ENCODE measurements around the gene RNASEH2A.

DNA sequence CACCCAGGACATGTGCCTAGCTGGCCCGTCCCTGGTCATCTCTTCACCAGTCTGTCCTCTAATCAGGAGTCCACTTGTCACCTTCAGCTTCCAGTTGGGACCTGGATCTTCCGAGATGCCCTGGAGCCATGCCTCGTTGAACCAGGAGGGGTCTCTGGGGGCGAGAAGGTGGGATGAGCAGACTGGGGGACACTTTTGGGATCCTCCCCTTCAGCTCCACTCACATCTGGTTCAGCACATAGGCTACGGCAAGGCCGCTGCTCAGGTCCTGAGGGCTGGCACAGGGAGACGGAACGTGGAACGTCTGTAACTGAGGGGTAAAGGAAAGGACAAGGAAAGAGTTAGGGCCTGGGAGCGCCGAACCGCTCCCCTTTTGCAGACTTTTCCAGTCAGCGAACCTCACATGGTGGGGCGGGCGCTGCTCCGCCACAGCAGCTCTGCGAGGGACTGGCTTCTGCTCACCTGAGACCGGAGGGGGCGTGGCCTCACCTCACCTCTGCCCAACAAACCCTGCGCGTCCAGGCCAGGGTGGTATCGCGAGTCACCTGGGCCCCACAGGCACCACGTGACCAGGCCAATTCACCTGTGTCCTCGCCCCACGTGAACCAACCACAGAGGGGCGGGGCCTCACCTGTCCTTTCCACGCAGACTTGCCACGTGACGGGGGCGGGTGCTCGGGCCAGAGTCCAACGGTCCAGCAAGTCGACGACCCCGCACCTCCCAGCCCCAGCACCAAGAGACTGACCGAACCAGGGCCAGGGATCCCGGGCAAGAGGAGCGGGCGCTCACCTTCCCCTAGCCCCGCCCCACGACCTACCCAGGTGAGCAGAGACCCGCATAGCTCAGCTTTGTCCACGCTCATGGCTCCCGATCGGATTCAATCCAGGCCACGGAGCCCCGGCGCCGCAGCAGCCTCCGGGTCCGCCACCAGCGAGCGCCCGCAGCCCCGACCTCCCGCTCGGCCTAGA is 31.5 kb upstream of the RNASEH2A start, which contains the start of gene HOOK2:
- no peak for TF ChIP-seq POLR2A (IDR thresholded peaks at IDR 0.05)
- TF ChIP-seq, protein P1, sequence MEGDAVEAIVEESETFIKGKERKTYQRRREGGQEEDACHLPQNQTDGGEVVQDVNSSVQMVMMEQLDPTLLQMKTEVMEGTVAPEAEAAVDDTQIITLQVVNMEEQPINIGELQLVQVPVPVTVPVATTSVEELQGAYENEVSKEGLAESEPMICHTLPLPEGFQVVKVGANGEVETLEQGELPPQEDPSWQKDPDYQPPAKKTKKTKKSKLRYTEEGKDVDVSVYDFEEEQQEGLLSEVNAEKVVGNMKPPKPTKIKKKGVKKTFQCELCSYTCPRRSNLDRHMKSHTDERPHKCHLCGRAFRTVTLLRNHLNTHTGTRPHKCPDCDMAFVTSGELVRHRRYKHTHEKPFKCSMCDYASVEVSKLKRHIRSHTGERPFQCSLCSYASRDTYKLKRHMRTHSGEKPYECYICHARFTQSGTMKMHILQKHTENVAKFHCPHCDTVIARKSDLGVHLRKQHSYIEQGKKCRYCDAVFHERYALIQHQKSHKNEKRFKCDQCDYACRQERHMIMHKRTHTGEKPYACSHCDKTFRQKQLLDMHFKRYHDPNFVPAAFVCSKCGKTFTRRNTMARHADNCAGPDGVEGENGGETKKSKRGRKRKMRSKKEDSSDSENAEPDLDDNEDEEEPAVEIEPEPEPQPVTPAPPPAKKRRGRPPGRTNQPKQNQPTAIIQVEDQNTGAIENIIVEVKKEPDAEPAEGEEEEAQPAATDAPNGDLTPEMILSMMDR (IDR thresholded peaks at IDR 0.05) = no peak
- TF ChIP-seq POLR2AphosphoS5 (IDR thresholded peaks at IDR 0.05) = peak; percentile 93
